Neutrophil (primary cell): Measurements from ENCODE around the gene PLPPR1.

Experiments used
- H3K27ac ChIP-seq: fragments of 200-600 bp; sonication (generic); 2 replicates; pipeline ENCODE4 v1.5.1; 2016; ENCODE audit warnings: mild to moderate bottlenecking, moderate library complexity
- H3K27me3 ChIP-seq: fragments of 200-600 bp; sonication (generic); 2 replicates; pipeline ENCODE4 v1.6.0; 2016; ENCODE audit warnings: mild to moderate bottlenecking
- H3K36me3 ChIP-seq: fragments of 200-600 bp; sonication (generic); 2 replicates; pipeline ENCODE4 v1.5.1; 2017
- H3K4me1 ChIP-seq, 2 experiments: fragments of 200-600 bp in 1 of 2; sonication (generic) in 1 of 2; 1 replicate in 1 of 2; 2 replicates in 1 of 2; pipeline versions ENCODE4 v1.5.1 to v1.6.1; 2013 to 2016; ENCODE audit warnings: low read depth in 1 of 2, low read length in 1 of 2, mild to moderate bottlenecking in 1 of 2, moderate library complexity in 1 of 2; ENCODE audit not compliant: control insufficient read depth in 1 of 2, insufficient read depth in 1 of 2
- H3K4me3 ChIP-seq, 2 experiments: fragments of 200-600 bp in 1 of 2; sonication (generic) in 1 of 2; 1 replicate in 1 of 2; 2 replicates in 1 of 2; pipeline ENCODE4 v1.5.1; 2013 to 2016; ENCODE audit warnings: low read depth in 1 of 2, low read length in 1 of 2, mild to moderate bottlenecking in 1 of 2, moderate library complexity in 1 of 2
- H3K9me3 ChIP-seq: fragments of 200-600 bp; sonication (generic); 2 replicates; pipeline ENCODE4 v1.5.1; 2016
- CTCF ChIP-seq: fragments of 200-600 bp; sonication (generic); IDR thresholded peaks from 2 replicates; pipeline ENCODE4 v1.5.1; 2016; ENCODE audit warnings: antibody characterized with exemption

PLPPR1 gene

GRCh38 chr9:101309139-101309538 lies 280.6 kb downstream of the PLPPR1 start:
- H3K27ac ChIP-seq = no peak overlapping the region
- TF ChIP-seq CTCF = no peak
- no peaks in the 10 kb centered on the region for H3K9me3 ChIP-seq
- H3K27me3 ChIP-seq = peaks cover 19% of the 10 kb centered on the region
- H3K4me1 ChIP-seq = no peaks in the 10 kb centered on the region
- H3K4me3 ChIP-seq = no peak overlapping the region
- H3K36me3 ChIP-seq = no peaks in the 10 kb centered on the region

GRCh38 chr9:101311191-101311590 lies 282.7 kb downstream of the PLPPR1 start:
- H3K36me3 ChIP-seq = no peaks in the 10 kb centered on the region
- H3K27ac ChIP-seq = no peak overlapping the region
- peaks cover 13% of the 10 kb centered on the region for H3K27me3 ChIP-seq
- no peak for TF ChIP-seq CTCF
- no peaks in the 10 kb centered on the region for H3K4me1 ChIP-seq
- no peak overlapping the region for H3K4me3 ChIP-seq
- H3K9me3 ChIP-seq = no peaks in the 10 kb centered on the region

- Histone ChIP-seq H3K27me3 (peaks cover 13% of the 10 kb centered on the region), H3K9me3 (no peaks in the 10 kb centered on the region), H3K4me3 (no peak overlapping the region), H3K36me3 (no peaks in the 10 kb centered on the region), H3K27ac (no peak overlapping the region), H3K4me1 (no peaks in the 10 kb centered on the region)
- TF ChIP-seq CTCF = no peak
These were observed 283.4 kb downstream of the PLPPR1 start for GRCh38 chr9:101311758-101312420.

GRCh38 chr9:101312661-101313060 lies 284.1 kb downstream of the PLPPR1 start:
- peaks cover 20% of the 10 kb centered on the region for H3K27me3 ChIP-seq
- H3K4me1 ChIP-seq = no peaks in the 10 kb centered on the region
- no peaks in the 10 kb centered on the region for H3K36me3 ChIP-seq
- no peaks in the 10 kb centered on the region for H3K9me3 ChIP-seq
- no peak overlapping the region for H3K27ac ChIP-seq
- no peak for TF ChIP-seq CTCF
- no peak overlapping the region for H3K4me3 ChIP-seq

- H3K27me3 ChIP-seq = peaks cover 20% of the 10 kb centered on the region
- no peaks in the 10 kb centered on the region for H3K4me1 ChIP-seq
- H3K36me3 ChIP-seq = no peaks in the 10 kb centered on the region
- no peak for TF ChIP-seq CTCF
- no peak overlapping the region for H3K27ac ChIP-seq
- no peaks in the 10 kb centered on the region for H3K9me3 ChIP-seq
- no peak overlapping the region for H3K4me3 ChIP-seq
These were observed 286.6 kb downstream of the PLPPR1 start for GRCh38 chr9:101315112-101315450.

GRCh38 chr9:101317735-101318134 lies 289.2 kb downstream of the PLPPR1 start:
- Histone ChIP-seq H3K27me3 (peaks cover 15% of the 10 kb centered on the region), H3K27ac (no peak overlapping the region), H3K4me3 (no peak overlapping the region), H3K4me1 (no peaks in the 10 kb centered on the region), H3K9me3 (no peaks in the 10 kb centered on the region), H3K36me3 (no peaks in the 10 kb centered on the region)
- TF ChIP-seq CTCF = no peak
